ENCODE results near the gene MTHFSD.

MTHFSD gene

GRCh38 chr16:86498671-86499439 lies 56.2 kb downstream of the MTHFSD start:
- no peak for DNase-seq

- DNase-seq, result no peak
Measured at GRCh38 chr16:86498155-86498670, 56.8 kb downstream of the MTHFSD start.

GRCh38 chr16:86497551-86498021 lies 57.4 kb downstream of the MTHFSD start:
- DNase-seq, result no peak

- no peak for DNase-seq
Measured at GRCh38 chr16:86496929-86497461, 58.0 kb downstream of the MTHFSD start.

- no peak for DNase-seq
Measured at GRCh38 chr16:86496262-86496928, 58.6 kb downstream of the MTHFSD start.

- DNase-seq, result no peak
Measured at GRCh38 chr16:86495756-86496261, 59.2 kb downstream of the MTHFSD start.

GRCh38 chr16:86495357-86495701 lies 59.7 kb downstream of the MTHFSD start:
- DNase-seq, result no peak

GRCh38 chr16:86494565-86495356 lies 60.3 kb downstream of the MTHFSD start:
- no peak for DNase-seq

GRCh38 chr16:86494039-86494564 lies 60.9 kb downstream of the MTHFSD start:
- DNase-seq, result no peak

GRCh38 chr16:86492961-86493629 lies 61.9 kb downstream of the MTHFSD start:
- DNase-seq, result no peak

- DNase-seq, result no peak
Measured at GRCh38 chr16:86492267-86492960, 62.6 kb downstream of the MTHFSD start.

GRCh38 chr16:86491640-86492023 lies 63.4 kb downstream of the MTHFSD start:
- DNase-seq, result no peak

GRCh38 chr16:86490859-86491639 lies 64.0 kb downstream of the MTHFSD start:
- DNase-seq, result no peak

- no peak for DNase-seq
Measured at GRCh38 chr16:86485746-86486145, 69.3 kb downstream of the MTHFSD start.

GRCh38 chr16:86484240-86484639 lies 70.8 kb downstream of the MTHFSD start:
- DNase-seq, result no peak

- DNase-seq, result no peak
Measured at GRCh38 chr16:86481607-86482006, 73.4 kb downstream of the MTHFSD start.

GRCh38 chr16:86480444-86480843 lies 74.6 kb downstream of the MTHFSD start:
- no peak for DNase-seq

Measured in activated T-cell treated with anti-CD3 and anti-CD28 coated beads, Interleukin-2, amount 50 U/mL, for 1 hour (primary cell).